ENCODE measurements around the gene MYL2. TPM values are rescaled to one million over a fixed set of nuclear protein-coding genes. Genes with fewer than 3 reads are reported as not detected.

Gene MYL2
- total RNA-seq, 1 experiment from 2014 or later, result not detected

- TF ChIP-seq STAT6 (CRISPR knock-in tag; conservative IDR thresholded peaks at IDR 0.05; ENCODE audit: low read depth) (no peak), ATF6 (CRISPR knock-in tag; IDR thresholded peaks at IDR 0.05) (no peak), MXD4 (CRISPR knock-in tag; IDR thresholded peaks at IDR 0.05; ENCODE audit: borderline replicate concordance) (no peak), TEAD4 (CRISPR knock-in tag; IDR thresholded peaks at IDR 0.05) (no peak)
Observed at GRCh38 chr12:110880651-110881050, 39.7 kb downstream of the MYL2 start (continued).

GRCh38 chr12:110874781-110875180 is 45.6 kb downstream of the MYL2 start:
- ATAC-seq (no peak), DNase-seq (ENCODE audit: low spot score) (no peak)
- Mint-ChIP-seq H3K36me3 (no peaks in the 10 kb centered on the region), H3K4me3 (no peak overlapping the region), H3K27ac (no peak overlapping the region), H3K4me1 (no peaks in the 10 kb centered on the region), H3K27me3 (ENCODE audit: low read depth) (peaks cover 13% of the 10 kb centered on the region), H3K9me3 (peaks cover 10% of the 10 kb centered on the region)
- CTCF ChIA-PET, result interaction anchor here (2.0 kb wide), 1 partner anchor 13 kb away, joined by 6 read pairs; no protein-coding TSS in a partner anchor
- TF ChIP-seq AFF4 (CRISPR knock-in tag; IDR thresholded peaks at IDR 0.05; ENCODE audit: borderline replicate concordance) (no peak), ATF1 (CRISPR knock-in tag; IDR thresholded peaks at IDR 0.05) (no peak), USF1 (CRISPR knock-in tag; IDR thresholded peaks at IDR 0.05) (no peak), CREM (CRISPR knock-in tag; IDR thresholded peaks at IDR 0.05) (no peak), GABPB1 (CRISPR knock-in tag; IDR thresholded peaks at IDR 0.05) (no peak), ZNF263 (CRISPR knock-in tag; IDR thresholded peaks at IDR 0.05; ENCODE audit: low read depth) (no peak), ZNF396 (CRISPR knock-in tag; IDR thresholded peaks at IDR 0.05; ENCODE audit: borderline replicate concordance) (no peak), SP1 (CRISPR knock-in tag; conservative IDR thresholded peaks at IDR 0.05) (no peak), RELA (CRISPR knock-in tag; IDR thresholded peaks at IDR 0.05; ENCODE audit: borderline replicate concordance) (no peak)
- POLR2A ChIA-PET, result no interaction called here

GRCh38 chr12:110874351-110874750 is 46.0 kb downstream of the MYL2 start:
- H3K27ac Mint-ChIP-seq, result no peak overlapping the region
- no peak overlapping the region for H3K4me3 Mint-ChIP-seq
- DNase-seq (ENCODE audit: low spot score) (no peak), ATAC-seq (no peak)
- peaks cover 13% of the 10 kb centered on the region for H3K27me3 Mint-ChIP-seq (ENCODE audit: low read depth)
- peaks cover 12% of the 10 kb centered on the region for H3K9me3 Mint-ChIP-seq
- ChIA-PET CTCF (interaction anchor here (2.0 kb wide), 1 partner anchor 13 kb away, joined by 6 read pairs; no protein-coding TSS in a partner anchor), POLR2A (no interaction called here)
- TF ChIP-seq RELA (CRISPR knock-in tag; IDR thresholded peaks at IDR 0.05; ENCODE audit: borderline replicate concordance), result no peak
- TF ChIP-seq ZNF423 (CRISPR knock-in tag; IDR thresholded peaks at IDR 0.05), result no peak
- TF ChIP-seq ZBTB43 (CRISPR knock-in tag; IDR thresholded peaks at IDR 0.05), result no peak
- TF ChIP-seq ZNF232 (CRISPR knock-in tag; IDR thresholded peaks at IDR 0.05), result no peak
- TF ChIP-seq PRDM15 (CRISPR knock-in tag; IDR thresholded peaks at IDR 0.05), result no peak
- no peak for TF ChIP-seq IRF1 (CRISPR knock-in tag; IDR thresholded peaks at IDR 0.05)
- no peaks in the 10 kb centered on the region for H3K4me1 Mint-ChIP-seq
- H3K36me3 Mint-ChIP-seq, result peaks cover 3% of the 10 kb centered on the region; the same call in 1 of the 2 replicates

Measured in WTC11 (cell line).